Measurements from ENCODE around the gene NOP14. TPM values are rescaled to one million over a fixed set of nuclear protein-coding genes. Genes with fewer than 3 reads are reported as not detected.

The NOP14 gene
- total RNA-seq, 1 donor from 2014 or later, result 21.4 TPM

Other genes starting within 250 kb of the NOP14 start
- 43.4 TPM for gene TNIP2, start 207.1 kb downstream of the NOP14 start, total RNA-seq
- gene SH3BP2, start 170.3 kb downstream of the NOP14 start, total RNA-seq, result 99.0 TPM
- gene ADD1, start 119.6 kb downstream of the NOP14 start, total RNA-seq, result 286 TPM
- gene GRK4, start 165 bp upstream of the NOP14 start, total RNA-seq, result 8.0 TPM
- gene HTT-AS, start 111.1 kb upstream of the NOP14 start, total RNA-seq, result not detected
- gene HTT, start 111.3 kb upstream of the NOP14 start, total RNA-seq, result 73.6 TPM